HG03135 (cell line): ENCODE measurements around the gene WHRN.
A peak's percentile ranks its signal among the peaks of the same experiment; 100 is the strongest.

Source experiments
- ATAC-seq: cut with Tn5 transposase; IDR thresholded peaks from one replicate; pipeline ENCODE4 v1.9.1; 2021; ENCODE audit warnings: mild to moderate bottlenecking, moderate library complexity; ENCODE audit not compliant: unreplicated experiment

The WHRN gene

DNA sequence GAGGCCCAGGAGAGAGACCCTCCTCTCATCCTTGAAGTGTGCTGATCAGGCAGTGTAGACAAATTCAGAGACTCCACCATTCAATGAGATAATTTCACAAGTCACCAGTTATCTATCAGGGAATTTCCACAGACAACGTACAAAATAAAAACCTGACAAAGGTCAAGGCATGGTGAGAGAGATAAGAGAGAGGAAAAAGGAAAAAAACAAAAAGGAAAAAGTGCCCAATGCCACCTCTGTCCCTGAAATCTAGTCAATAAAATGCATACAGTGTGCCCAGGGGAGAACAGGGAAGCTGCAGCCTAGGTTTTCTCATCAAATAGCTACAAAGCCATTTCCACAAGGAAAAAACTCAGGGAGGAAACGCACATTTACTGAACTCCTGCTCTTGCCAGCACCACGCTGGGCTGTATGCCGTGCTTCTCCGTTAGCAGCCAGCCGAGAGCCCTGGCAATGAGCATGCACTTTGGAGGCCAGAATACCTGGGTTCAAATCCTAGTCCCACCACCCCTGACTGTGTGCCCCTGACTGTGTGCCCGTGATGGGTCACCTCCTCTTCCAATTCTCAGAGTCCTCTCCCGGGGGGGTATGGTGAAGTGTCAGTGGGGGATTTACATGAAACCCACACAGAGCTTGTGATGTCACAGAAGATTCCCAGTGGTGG is 11.6 kb downstream of the WHRN start:
- ATAC-seq: no peak

DNA sequence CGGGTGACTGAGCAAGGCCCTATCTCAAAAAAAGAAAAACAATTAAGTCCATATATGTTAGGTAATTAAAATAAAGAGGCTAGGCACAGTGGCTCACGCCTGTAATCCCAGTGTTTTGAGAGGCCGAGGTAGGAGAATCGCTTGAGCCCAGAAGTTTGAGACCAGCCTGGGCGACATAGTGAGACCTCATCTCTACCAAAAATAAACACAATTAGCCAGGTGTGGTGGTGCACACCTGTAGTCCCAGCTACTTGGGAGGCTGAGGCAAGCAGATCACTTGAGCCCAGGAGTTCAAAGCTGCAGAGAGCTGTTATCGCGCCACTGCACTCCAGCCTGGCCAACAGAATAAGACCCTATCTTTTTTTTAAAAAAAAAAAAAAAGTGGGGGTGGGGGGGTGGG is 12.3 kb downstream of the WHRN start:
- no peak for ATAC-seq

DNA sequence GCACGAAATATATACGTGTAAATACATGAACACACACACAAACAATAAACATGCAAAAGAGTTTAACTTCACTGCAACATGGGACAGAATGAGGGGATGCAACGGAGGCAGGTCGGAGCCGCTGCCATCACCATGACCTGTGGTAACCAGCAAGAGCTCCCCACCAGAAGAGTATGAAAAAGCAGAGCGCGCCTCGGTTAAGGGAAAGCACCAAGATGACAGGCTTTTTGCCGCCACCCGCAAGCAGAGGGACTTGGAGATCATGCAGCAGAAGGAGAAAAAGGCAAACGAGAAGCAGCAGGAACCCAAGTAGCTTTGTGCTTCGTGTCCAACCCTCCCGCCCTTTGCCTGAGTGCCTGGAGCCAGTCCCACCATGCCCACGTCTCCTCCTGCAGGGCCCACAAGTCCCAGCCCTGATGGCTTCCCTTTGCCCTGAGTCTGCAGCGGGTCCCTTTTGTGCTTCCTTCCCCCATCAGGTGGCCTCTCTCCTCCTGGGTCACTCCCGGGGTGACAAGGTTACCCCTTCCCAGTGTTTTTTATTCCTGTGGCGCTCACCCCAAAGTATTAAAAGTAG is 13.8 kb downstream of the WHRN start:
- no peak for ATAC-seq

DNA sequence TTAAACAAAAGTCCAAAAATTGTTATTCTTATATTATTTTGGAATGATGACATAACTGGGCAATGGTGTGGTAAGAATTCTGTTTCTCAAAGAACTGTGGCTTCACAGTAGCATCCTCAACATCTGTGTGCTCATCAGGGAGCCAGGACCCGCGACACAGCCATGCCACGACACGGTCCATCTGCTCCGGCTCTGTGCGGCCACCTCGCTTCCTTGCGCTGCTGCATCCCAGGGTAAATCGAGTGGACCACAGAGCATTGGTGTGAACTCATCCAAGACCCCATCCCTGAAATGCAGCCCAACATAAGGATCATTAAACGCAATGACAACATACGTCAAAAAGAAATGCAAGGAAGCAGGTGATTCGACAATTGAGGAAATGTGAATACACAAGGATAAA is 15.3 kb downstream of the WHRN start:
- no peak for ATAC-seq

- ATAC-seq: no peak
These were observed 16.7 kb downstream of the WHRN start for GRCh38 chr9:114488398-114489129.

DNA sequence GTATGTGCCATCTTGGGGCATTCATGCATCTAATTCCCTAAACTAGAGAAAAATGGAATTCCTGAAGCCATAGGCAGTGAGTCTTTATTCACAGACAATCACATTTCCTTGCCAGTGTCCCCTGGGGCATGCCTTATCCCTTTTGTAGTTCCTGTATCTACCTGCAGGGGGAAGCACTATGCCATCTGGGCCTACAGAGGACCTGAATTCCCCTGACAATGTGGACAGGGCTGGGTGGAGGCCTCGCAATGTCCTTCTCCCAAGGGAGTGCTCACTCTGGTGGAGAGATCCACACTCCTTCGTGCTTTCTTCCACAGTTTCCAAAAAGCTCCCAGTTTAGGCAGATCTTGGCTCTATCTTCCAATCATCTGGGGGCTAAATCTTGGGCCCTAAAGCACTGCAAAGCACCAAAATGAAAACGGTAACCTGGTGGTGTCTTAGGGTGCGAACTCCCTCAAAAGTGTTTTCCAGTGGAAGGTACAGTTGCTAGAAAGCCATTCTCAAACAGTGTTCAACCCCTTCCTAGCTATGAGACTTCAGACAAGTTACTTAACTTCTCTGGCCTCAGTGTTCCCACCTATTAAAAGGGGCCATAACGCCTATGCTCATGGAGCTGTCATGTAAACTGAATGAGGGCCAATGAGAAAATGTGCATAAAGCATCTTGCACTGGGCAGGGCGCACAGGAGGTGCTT is 17.5 kb downstream of the WHRN start:
- peak; percentile 73 for ATAC-seq

GRCh38 chr9:114486205-114486963 is 18.9 kb downstream of the WHRN start:
- ATAC-seq: no peak

- ATAC-seq: no peak
These were observed 20.3 kb downstream of the WHRN start for GRCh38 chr9:114484854-114485443.

- no peak for ATAC-seq
These were observed 20.9 kb downstream of the WHRN start for GRCh38 chr9:114484215-114484853.

GRCh38 chr9:114483499-114483898 is 21.8 kb downstream of the WHRN start:
- no peak for ATAC-seq

DNA sequence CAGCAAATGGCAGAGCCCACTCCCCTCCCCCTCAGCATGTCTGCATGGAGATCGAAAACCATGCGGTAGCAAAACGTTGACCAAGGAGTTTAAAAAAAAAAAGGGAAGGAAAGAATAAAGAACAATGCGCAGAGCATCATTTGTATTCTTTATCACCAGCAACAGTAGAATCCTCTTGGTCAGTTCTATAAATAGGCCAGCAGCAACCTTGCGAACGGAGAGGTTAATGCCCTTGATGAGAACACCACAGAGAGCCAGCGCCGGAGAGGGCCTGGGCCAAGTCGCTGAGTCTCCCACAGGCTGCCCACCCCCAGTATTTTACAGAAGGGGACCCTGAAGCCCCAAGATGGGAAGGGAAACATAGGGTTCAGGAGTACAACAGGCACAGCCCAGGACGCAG is 22.7 kb downstream of the WHRN start:
- no peak for ATAC-seq

- no peak for ATAC-seq
These were observed 23.5 kb downstream of the WHRN start for GRCh38 chr9:114481789-114482188.

DNA sequence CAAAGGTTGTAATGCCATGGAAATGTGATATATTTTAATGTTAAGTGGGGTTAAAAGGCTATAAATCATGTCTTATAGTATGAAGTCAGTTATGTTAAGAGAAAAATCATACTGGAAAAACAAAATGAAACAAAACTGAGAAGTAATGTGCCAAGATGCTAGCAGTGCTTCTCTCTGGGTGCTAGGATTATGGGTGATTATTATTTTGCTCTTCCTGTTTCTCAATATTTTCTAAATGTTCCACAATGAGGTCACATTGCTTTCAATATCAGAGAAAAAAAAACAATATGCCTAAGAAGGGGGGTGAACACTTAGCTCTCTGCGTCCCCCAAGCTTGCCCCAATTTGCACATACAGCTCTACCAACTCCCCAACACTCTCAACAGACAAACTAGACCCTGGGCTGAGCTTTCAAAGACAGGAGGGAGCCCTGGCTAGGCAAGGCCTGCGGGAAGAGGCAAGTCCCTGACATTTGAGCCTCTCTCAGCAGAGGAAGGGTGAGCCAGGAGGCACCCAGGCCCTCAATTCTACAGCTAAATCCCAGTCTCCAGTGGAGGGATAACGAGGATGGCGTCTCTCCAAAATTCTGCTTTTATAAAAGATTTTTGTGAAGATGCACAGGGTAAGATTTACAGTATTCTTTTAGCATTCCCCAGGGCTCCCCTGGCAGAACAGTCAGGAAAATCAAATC is 24.4 kb downstream of the WHRN start:
- no peak for ATAC-seq

GRCh38 chr9:114478871-114479270 is 26.4 kb downstream of the WHRN start:
- ATAC-seq: no peak

DNA sequence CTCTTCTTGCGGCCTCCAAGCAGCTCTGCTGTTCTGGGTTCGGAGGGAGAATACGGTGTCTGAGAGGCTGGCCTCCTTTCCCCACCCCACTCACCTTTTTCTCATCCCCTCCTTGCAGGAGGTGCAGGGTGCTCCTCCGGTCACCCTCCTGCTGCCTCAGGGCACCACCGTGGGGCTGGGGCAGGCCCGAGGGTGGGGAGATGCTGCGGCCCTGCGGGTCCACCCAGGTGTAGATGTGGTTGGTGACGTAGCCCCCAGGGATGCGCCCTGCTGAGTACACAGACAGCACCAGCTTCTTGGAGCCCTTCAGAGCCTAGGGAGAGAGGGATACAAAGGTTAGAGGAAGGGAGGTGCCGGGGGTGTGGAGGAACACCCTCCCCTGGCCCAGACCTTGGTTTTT is 26.8 kb downstream of the WHRN start:
- no peak for ATAC-seq

- no peak for ATAC-seq
These were observed 27.6 kb downstream of the WHRN start for GRCh38 chr9:114477642-114478041.

DNA sequence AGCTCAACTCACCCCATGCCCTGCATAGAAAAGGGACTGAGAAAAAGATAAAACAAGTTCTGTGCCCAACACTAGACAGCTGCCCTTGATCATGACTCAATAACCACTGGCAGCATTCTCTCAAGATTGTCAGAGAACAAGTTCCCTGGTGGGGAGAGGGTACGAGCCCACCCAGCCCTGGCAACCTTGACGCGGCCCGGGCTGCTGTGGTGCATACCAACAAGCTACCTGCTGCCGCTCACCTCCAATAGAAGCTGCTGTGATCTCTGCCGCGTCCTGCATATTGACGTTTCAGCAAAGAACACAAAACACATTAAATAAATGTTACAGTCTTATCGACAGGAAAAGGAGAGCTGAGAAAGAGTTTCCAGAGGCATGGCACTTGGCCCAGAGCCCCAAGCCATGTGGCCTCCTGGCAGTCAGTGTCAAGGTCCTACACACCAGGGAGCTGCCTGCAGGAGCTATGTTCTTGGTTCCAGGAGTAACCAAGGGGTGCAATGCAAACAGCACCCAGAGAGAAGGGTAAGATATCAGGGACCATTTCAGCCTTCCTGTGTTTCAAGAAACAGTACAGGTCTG is 28.3 kb downstream of the WHRN start:
- no peak for ATAC-seq

DNA sequence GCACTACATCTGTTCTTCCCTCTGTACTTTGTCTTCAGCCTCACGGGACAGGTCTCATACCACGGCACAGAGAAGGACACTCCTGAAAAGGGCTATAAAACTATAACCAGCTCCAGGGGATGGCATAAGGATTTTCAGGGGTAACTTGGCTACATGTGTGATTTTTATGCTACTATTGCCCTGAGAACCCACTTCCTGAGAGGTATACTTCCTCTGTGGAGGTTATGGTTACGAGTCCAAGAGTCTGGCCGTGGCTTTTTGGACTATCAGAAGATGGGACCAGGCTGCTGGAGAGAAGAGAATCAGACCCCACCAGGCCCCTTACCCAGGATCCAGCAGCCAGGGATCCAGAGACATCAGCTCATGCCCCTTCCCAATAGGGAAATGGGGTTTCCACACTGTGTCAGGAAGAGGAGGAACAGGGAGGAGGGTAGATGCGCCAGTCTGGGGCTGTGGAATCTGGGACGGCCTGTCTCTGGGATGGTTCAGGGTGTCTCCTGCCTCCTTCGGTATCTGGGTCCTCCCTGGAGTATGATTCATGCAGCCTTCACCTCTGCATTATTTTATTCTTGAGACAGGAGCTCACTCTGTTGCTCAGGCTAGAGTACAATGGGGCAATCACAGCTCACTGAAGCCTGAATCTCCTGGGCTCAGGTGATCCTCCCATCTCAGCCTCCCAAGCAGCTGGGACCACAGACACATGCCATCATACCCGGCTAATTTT is 29.7 kb downstream of the WHRN start:
- ATAC-seq: no peak

DNA sequence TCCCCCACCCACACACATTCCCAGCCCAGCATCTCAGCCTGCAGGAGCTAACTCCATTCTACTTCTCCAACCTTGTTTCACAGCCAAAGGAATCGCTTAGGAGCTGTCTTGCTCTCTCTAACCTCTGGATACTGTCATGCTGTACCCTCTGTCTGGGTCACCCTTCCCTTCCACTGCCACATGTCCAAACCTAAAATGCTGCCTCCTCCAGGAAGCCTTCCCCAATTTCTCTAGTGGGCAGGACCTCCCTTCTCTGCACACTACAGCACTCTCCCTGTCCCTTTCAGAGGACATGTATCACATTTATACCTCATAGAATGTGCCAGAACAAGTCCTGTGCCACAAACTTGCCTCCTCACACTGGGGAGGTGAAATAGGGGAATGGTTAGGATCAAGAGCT is 30.8 kb downstream of the WHRN start:
- no peak for ATAC-seq
